ENCODE measurements around the gene COL1A2. TPM values are rescaled to one million over a fixed set of nuclear protein-coding genes. Genes with fewer than 3 reads are reported as not detected.

The COL1A2 gene
- polyA plus RNA-seq, 12 donors, result 1,848 to 7,596 (median 4,357) TPM

GRCh38 chr7:94375691-94376090 is 19.0 kb upstream of the COL1A2 start:
- DNase-seq, result peak; percentile 89

GRCh38 chr7:94376281-94376680 is 18.4 kb upstream of the COL1A2 start:
- DNase-seq, result no peak

- no peak for DNase-seq
These were observed 16.3 kb upstream of the COL1A2 start for GRCh38 chr7:94378356-94378755.

GRCh38 chr7:94380264-94380663 is 14.4 kb upstream of the COL1A2 start:
- DNase-seq, result no peak

GRCh38 chr7:94382132-94382531 is 12.6 kb upstream of the COL1A2 start:
- no peak for DNase-seq

GRCh38 chr7:94382746-94383145 is 11.9 kb upstream of the COL1A2 start:
- DNase-seq, result no peak

GRCh38 chr7:94384315-94384714 is 10.4 kb upstream of the COL1A2 start:
- no peak for DNase-seq

GRCh38 chr7:94386416-94386815 is 8.3 kb upstream of the COL1A2 start:
- no peak for DNase-seq

- no peak for DNase-seq
These were observed 6.2 kb upstream of the COL1A2 start for GRCh38 chr7:94388540-94388939.

GRCh38 chr7:94389381-94389780 is 5.3 kb upstream of the COL1A2 start:
- DNase-seq, result no peak

- no peak for DNase-seq
These were observed 2.8 kb upstream of the COL1A2 start for GRCh38 chr7:94391726-94392392.

GRCh38 chr7:94392393-94392786 is 2.3 kb upstream of the COL1A2 start:
- no peak for DNase-seq

GRCh38 chr7:94393246-94394108 is 1.2 kb upstream of the COL1A2 start:
- peak; percentile 90 for DNase-seq

- peak; percentile 84 for DNase-seq
These were observed 622 bp upstream of the COL1A2 start for GRCh38 chr7:94394109-94394436.

- DNase-seq, result peak; percentile 86
These were observed 694 bp downstream of the COL1A2 start for GRCh38 chr7:94395141-94396036.

- DNase-seq, result peak; percentile 83
These were observed 1.3 kb downstream of the COL1A2 start for GRCh38 chr7:94396037-94396431.

- no peak for DNase-seq
These were observed 1.9 kb downstream of the COL1A2 start for GRCh38 chr7:94396596-94396995.

GRCh38 chr7:94397722-94398121 is 3.0 kb downstream of the COL1A2 start:
- DNase-seq, result peak; percentile 79

GRCh38 chr7:94398841-94399240 is 4.1 kb downstream of the COL1A2 start:
- no peak for DNase-seq

GRCh38 chr7:94400022-94400421 is 5.3 kb downstream of the COL1A2 start:
- DNase-seq, result no peak

- no peak for DNase-seq
These were observed 6.1 kb downstream of the COL1A2 start for GRCh38 chr7:94400643-94401427.

- DNase-seq, result no peak
These were observed 6.7 kb downstream of the COL1A2 start for GRCh38 chr7:94401428-94401814.

Data from muscle of arm (tissue), 12 donors.